Activated T-cell treated with anti-CD3 and anti-CD28 coated beads, Interleukin-2, amount 50 U/mL, for 72 hours (primary cell): ENCODE data around the gene CFAP99. TPM values are rescaled to one million over a fixed set of nuclear protein-coding genes. Genes with fewer than 3 reads are reported as not detected.
A peak's percentile ranks its signal among the peaks of the same experiment; 100 is the strongest.
"Not testable (repeated sequence)": the region's sequence is repeated elsewhere in the genome, so short reads cannot be mapped to it uniquely, and the experiment has no call there.

Source experiments
- ATAC-seq, 2 donors: fragments of 150-1000 bp; cut with Tn5 transposase; replicated peaks in 1 of 2; 2 replicates each; pipeline ENCODE4 v1.10.0; 2021; ENCODE audit warnings: moderate library complexity in 2 of 2, mild to moderate bottlenecking in 1 of 2
- DNase-seq, 2 donors: peaks; one replicate each; pipeline ENCODE4 v3.0.0; 2021 to 2022; ENCODE audit warnings: mixed read lengths in 1 of 2
- H3K27ac Mint-ChIP-seq: one replicate; pipeline ENCODE4 v1.8.0; 2022; ENCODE audit warnings: mild to moderate bottlenecking, moderate library complexity, mixed read lengths
- H3K27me3 Mint-ChIP-seq: one replicate; pipeline ENCODE4 v1.8.0; 2022; ENCODE audit warnings: low read depth, mixed read lengths
- H3K36me3 Mint-ChIP-seq, 2 donors: one replicate each; pipeline ENCODE4 v1.8.0; 2022; ENCODE audit warnings: mixed read lengths in 2 of 2, mild to moderate bottlenecking in 1 of 2; ENCODE audit not compliant: insufficient read depth in 2 of 2
- H3K4me1 Mint-ChIP-seq: one replicate; pipeline ENCODE4 v1.8.0; 2022; ENCODE audit warnings: low read depth, mixed read lengths
- H3K4me3 Mint-ChIP-seq, 2 donors: one replicate each; pipeline ENCODE4 v1.8.0; 2022; ENCODE audit warnings: mild to moderate bottlenecking in 2 of 2, mixed read lengths in 2 of 2, moderate library complexity in 2 of 2
- H3K9me3 Mint-ChIP-seq, 2 donors: one replicate each; pipeline ENCODE4 v1.8.0; 2022; ENCODE audit warnings: mixed read lengths in 2 of 2
- total RNA-seq, 2 donors: library from RNA; stranded (reverse); gene quantifications; one replicate each; pipeline ENCODE4 v1.2.3, GENCODE V29; 2022

The CFAP99 gene
- total RNA-seq, 2 donors from 2014 or later, result not detected

DNA sequence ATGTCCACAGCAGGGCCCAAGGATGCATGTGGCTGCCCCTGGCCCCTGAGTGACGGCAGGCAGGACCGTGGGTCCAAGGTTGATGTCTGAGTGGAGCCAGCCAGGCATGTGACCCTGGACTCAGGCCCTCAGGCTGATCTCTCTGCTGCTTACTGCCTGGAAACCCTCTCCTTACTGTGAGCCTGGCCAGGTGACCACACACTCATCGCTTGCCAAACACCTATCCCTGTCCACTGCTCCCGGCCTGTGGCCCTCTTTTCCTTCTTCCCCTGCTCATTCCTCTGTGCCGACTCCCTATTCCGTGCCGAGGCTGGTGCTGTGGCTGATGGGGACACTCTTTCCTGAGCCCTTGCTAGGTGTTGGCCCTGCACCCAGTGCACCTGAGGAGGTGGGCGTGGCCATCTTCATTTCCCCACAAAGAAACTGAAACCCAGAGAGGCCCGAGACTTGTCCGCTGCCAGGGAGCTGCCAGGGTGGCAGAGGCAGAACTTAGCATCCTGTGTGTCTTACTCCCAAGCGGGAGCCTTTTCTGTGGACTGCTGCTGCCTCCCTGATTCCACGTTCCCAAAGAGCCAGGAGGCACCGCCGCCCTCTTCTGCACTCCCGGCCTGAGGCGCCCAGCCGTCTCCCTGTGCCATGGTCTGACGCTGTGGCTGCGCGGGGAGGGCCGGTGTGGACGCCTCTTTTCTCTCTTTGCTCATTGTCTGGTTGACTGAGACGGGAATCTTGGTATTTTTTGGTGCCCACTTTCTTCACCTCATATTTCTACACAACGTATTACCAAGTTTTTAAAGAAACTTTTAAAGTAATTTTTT is 38.9 kb downstream of the CFAP99 start:
- H3K27ac Mint-ChIP-seq, result no peak overlapping the region
- DNase-seq, result no peak
- peaks cover 9% of the 10 kb centered on the region for H3K4me1 Mint-ChIP-seq
- H3K9me3 Mint-ChIP-seq, result no peaks in the 10 kb centered on the region
- H3K27me3 Mint-ChIP-seq, result peaks cover 12% of the 10 kb centered on the region
- H3K4me3 Mint-ChIP-seq, result no peak overlapping the region
- no peaks in the 10 kb centered on the region for H3K36me3 Mint-ChIP-seq
- ATAC-seq, result no peak

DNA sequence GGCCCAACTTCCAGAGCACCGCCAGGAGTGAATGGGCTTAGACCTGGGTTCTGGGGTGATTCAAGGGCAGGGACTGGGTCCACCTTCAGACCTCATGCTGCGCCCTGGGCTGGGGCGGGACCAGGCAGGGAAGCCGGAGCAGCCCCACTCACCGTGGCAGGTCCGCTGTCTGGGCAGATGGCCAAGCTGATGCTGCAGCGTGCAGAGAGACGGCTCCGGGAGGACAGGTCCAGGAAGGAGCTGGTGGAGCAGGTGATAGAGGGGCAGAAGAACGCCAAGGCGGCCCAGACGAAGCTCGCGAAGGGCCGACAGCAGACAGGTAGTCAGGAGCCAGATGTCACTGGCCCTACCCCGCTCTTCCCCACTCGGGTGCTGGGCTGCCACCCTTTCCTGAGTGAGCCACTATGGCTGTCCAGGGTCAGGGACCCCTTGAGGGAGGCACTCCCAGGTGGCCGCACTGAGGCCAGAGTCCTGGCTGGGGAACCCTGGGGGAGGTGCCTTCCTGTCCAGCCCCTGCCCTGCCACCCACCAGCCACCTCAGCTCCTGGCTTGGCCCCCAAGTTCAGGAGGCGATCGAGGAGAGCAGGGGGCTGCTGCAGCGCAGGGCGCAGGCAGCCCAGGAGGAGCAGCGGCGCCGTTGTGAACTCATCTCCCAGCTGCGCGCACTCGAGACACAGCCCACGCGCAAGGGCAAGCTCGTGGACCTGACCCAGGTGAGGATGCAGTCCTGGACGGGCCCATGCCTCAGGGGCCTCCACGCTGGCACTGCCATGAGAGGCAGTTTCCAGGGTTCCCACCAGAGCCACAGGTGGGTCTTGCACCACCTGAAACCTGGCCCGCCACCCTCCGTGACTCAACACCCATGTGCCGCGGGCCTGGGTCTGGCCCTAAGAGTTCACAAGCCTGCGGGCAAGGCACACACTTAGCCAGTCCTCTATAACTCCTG is 40.1 kb downstream of the CFAP99 start:
- H3K27ac Mint-ChIP-seq, result no peak overlapping the region
- DNase-seq (no peak), ATAC-seq (no peak)
- no peak overlapping the region for H3K4me3 Mint-ChIP-seq
- no peaks in the 10 kb centered on the region for H3K9me3 Mint-ChIP-seq
- no peaks in the 10 kb centered on the region for H3K36me3 Mint-ChIP-seq
- H3K27me3 Mint-ChIP-seq, result peaks cover 12% of the 10 kb centered on the region
- peaks cover 15% of the 10 kb centered on the region for H3K4me1 Mint-ChIP-seq

DNA sequence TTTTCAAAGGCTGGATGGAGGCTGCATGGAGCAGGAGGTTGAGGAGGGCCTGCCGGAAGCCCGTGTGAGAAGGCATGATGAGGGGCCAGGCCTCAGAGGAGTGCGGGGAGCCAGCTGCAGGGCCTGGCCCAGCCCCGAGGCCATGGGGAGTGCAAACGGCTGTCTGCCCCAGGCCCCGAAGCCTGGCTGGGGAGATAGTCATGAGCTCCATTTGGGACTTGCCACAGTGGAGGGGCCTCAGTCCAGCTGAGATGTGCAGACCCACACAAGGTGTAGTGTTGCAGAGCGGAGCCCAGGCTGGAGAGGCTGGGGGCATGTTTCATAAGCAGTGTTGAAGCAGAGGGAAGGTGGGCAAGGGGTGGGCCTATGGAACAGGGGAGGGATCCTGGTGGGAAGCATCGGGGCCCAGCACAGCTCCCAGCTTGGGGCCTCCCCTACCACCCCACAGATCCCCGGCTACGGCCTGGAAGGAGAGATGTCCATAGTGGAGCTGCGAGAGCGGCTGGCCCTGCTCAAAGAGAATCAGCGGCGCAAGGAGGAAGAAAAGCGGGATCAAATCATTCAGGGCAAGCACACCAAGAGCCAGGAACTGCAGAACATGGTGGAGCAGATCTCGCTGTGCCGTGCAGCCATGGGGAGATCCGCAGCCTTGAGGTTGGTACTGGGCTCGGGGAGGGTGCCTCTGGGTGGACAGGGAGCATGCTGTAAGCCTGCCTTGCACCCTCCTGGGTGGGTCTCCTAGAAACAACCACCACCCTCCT is 41.0 kb downstream of the CFAP99 start:
- ATAC-seq, result no peak
- Mint-ChIP-seq H3K27me3 (peaks cover 12% of the 10 kb centered on the region), H3K9me3 (no peaks in the 10 kb centered on the region), H3K4me3 (no peak overlapping the region), H3K36me3 (no peaks in the 10 kb centered on the region), H3K27ac (no peak overlapping the region), H3K4me1 (peaks cover 15% of the 10 kb centered on the region)
- no peak for DNase-seq

DNA sequence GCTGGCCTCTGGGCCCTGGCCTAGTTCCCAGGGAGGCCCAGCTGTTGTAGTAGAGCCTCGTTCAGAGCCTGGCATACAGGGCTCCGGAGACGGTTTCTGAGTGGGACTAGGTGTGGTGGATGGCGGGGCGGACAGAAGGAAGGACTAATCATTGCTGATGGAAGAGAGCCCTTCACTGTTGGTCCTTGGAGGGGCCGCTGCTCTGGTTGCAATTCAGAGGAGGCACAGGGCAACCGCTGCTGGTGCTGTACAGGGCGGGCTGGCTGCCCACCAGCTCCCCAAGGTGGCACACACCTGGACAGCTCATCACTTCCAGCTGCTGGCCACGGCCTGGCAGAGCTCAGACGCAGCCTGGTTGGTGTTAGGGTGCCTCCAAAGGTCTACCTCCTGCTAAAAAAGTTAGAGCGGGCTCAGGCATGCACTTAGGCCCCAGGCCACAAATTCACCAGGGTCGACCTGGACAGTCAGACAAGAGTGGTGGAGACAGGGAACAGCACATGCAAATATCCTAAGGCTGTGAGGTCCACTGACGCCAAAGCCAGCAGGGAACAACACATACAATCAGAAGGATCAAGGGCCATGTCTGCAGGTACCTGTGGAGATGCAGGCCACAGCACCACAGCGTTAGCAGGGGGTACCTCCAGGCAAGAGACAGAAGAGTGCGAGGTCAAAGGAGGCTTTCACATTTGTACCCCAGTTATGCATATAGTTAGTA is 42.6 kb downstream of the CFAP99 start:
- peaks cover 15% of the 10 kb centered on the region for H3K4me1 Mint-ChIP-seq
- H3K9me3 Mint-ChIP-seq, result no peaks in the 10 kb centered on the region
- no peak for DNase-seq
- H3K36me3 Mint-ChIP-seq, result no peaks in the 10 kb centered on the region
- ATAC-seq, result no peak
- peaks cover 12% of the 10 kb centered on the region for H3K27me3 Mint-ChIP-seq
- no peak overlapping the region for H3K27ac Mint-ChIP-seq
- H3K4me3 Mint-ChIP-seq, result peak overlapping the region; percentile 28 to 83

DNA sequence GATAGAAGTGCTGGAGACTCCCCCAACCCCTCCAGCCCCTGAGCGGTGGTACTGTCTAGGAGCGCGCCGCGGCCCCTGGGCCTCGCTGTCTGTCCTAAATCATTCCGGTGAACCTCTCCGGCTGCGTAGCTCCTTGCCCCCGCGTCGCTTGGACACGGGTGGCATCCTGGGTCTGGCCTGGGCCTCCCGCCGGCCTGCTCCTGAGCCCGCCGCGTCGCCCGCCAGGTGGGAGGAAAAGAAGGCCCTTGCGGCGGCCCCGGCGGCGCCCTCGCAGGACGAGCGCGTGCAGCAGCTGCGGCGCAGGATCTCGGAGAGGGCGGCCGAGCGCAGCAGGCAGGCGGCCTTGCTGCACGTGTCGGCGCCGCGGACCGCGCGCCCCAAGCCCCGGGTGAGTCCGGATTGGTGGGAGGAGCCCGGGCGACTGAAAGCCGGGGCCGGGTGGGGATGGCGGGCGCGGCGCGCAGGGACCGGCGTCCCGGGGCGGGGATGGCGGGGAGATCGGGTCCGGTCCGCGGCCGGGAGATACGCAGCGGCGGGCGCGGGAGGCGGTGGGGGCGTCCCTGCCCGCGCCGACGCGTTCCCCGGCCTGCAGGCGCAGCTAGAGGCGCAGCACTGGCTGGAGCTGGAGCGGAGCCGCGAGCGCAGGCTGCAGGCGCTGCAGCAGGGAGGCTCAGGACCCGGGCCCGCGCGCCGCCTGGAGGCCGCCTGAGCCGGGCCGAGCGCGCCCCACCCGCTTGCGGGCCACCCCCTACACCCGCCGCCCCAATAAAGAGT is 43.6 kb downstream of the CFAP99 start:
- H3K27ac Mint-ChIP-seq, result no peak overlapping the region
- H3K27me3 Mint-ChIP-seq, result peaks cover 12% of the 10 kb centered on the region
- ATAC-seq (peak; percentile 97), DNase-seq (peak; percentile 72 to 76)
- H3K9me3 Mint-ChIP-seq, result no peaks in the 10 kb centered on the region
- peak overlapping the region; percentile 80 to 83 for H3K4me3 Mint-ChIP-seq
- H3K4me1 Mint-ChIP-seq, result peaks cover 23% of the 10 kb centered on the region
- H3K36me3 Mint-ChIP-seq, result no peaks in the 10 kb centered on the region

DNA sequence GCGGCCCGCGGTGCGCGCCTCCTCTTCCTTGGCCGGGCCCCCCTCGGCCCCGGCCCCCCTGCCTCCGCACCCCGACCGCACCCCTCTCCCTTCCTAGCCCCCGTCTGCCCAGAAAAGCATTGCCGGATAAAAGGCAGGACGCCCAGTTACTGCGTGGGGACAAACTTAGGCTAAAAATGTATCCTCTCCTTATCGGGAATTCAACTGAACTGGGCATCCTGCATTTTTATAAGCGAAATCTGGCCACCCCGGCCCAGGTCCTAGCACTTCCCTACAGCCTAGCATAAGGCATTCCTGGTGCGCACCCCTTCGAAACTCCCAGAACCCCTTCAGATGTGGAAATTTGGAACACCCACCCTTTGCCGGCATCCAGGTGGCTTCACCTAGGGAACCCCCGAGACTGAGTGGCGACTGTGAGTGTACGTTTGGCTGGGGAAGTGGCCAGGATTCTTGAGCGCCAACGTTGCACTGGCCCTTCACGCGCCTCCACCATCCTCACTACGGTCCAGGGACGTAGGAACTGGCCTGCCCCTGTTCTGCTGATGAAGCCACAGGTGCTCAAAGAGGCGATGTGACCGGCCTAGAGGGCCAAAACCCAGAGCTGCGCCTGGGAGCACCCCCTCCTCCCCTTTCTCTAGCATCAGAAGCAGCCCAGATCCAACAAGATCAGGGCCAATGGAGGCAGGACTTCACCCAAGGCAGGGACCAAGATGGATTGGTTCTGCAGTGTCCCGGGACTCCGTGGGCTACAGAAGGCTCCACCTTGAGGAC is 44.4 kb downstream of the CFAP99 start:
- H3K27ac Mint-ChIP-seq, result no peak overlapping the region
- H3K4me3 Mint-ChIP-seq, result peak overlapping the region; percentile 67 to 74
- H3K4me1 Mint-ChIP-seq, result peaks cover 29% of the 10 kb centered on the region
- H3K9me3 Mint-ChIP-seq, result no peaks in the 10 kb centered on the region
- peaks cover 12% of the 10 kb centered on the region for H3K27me3 Mint-ChIP-seq
- ATAC-seq (no peak), DNase-seq (no peak)
- no peaks in the 10 kb centered on the region for H3K36me3 Mint-ChIP-seq

DNA sequence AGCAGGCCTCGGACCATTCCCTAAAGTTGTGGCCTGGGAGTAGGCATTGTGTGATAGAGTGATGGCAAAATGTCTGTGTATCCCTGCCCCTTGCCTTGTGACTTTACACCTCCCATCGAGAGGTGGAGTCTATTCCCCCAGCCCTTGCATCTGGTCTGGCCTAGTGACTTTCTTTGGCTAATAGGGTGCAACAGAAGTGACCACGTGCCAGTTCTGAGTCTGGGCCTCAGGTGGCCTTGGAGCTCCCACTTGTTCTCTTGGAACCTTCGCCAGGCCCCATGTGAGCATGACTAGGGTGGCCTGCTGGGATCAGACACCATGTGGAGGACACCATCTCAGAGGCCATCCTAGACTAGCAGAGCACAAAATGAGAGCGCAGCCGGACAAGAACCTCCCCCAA is 46.3 kb downstream of the CFAP99 start:
- no peak overlapping the region for H3K27ac Mint-ChIP-seq
- H3K4me1 Mint-ChIP-seq, result peaks cover 32% of the 10 kb centered on the region
- no peak for ATAC-seq
- H3K36me3 Mint-ChIP-seq, result peaks cover 0 to 6% of the 10 kb centered on the region in 2 donors
- DNase-seq, result no peak
- peaks cover 12% of the 10 kb centered on the region for H3K27me3 Mint-ChIP-seq
- no peaks in the 10 kb centered on the region for H3K9me3 Mint-ChIP-seq
- no peak overlapping the region for H3K4me3 Mint-ChIP-seq

DNA sequence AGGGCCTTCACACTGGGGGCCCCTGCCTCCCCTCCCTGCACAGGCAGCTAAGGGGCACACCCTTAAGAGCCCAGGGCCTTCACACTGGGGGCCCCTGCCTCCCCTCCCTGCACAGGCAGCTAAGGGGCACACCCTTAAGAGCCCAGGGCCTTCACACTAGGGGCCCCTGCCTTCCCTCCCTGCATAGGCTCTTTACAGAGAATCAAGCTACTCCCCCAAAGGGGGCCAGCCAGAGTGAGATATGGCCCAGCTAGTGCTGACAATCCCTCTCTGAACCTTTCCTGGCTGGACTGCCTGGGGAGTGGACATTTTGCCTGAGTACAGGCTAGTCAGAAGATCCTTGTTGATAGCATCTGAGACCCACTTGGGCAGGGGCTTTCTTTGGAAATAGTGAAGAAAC is 46.8 kb downstream of the CFAP99 start:
- not testable (repeated sequence) for H3K9me3 Mint-ChIP-seq, H3K27ac Mint-ChIP-seq, H3K4me3 Mint-ChIP-seq, ATAC-seq, H3K36me3 Mint-ChIP-seq, DNase-seq
- H3K4me1 Mint-ChIP-seq, result peaks cover 37% of the 10 kb centered on the region
- H3K27me3 Mint-ChIP-seq, result peaks cover 12% of the 10 kb centered on the region

DNA sequence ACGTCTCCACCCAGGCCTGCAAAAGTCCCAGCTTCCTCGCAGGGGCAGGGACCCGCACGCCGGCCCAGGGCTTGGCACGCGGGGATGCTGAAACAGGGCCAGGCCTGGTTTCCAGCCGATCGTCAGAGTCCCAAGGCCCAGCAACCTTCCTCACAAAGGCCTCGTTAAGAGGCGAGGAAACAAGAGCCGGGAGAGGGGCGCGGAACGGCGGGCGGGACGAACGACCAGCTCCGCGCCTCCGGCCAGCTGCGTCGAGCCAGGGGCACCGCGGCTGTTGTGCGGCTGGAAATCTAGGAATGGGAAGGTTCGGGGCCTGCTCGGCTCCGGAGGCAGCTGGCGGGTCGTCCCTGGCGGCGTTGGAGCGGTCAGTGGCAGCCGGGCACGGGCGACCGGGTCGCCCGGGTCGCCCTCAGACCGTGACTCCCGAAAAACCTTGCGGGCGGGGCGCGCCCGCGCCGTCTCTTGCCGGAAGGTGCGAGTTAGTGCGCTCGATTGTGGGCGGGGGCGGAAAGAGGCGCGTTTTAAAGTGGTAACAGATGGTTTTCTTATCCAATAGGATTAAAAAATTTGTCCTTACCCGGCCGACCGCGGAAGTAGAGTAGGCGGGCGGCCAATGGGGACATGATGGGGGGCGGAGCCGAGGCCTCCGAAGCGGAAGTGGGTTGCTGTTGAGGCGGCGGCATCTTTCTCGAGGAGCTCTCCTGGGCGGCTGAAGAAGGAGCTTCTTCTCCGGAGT is 49.9 kb downstream of the CFAP99 start, which contains the start of gene RNF4:
Gene RNF4, plus strand, starts transcription at position 651 of the 736 bp plus-strand sequence. CDS start 21,388 bp downstream, outside the sequence.
- no peaks in the 10 kb centered on the region for H3K9me3 Mint-ChIP-seq
- DNase-seq (peak; percentile 95 to 97), ATAC-seq (peak; percentile 87 to 89)
- H3K27me3 Mint-ChIP-seq, result no peaks in the 10 kb centered on the region
- peaks cover 53% of the 10 kb centered on the region for H3K4me1 Mint-ChIP-seq
- H3K36me3 Mint-ChIP-seq, result peaks cover 7 to 31% of the 10 kb centered on the region in 2 donors
- H3K27ac Mint-ChIP-seq, result peak within 1 kb of the TSS; percentile 91
- H3K4me3 Mint-ChIP-seq, result peak within 1 kb of the TSS; percentile 91 to 94

DNA sequence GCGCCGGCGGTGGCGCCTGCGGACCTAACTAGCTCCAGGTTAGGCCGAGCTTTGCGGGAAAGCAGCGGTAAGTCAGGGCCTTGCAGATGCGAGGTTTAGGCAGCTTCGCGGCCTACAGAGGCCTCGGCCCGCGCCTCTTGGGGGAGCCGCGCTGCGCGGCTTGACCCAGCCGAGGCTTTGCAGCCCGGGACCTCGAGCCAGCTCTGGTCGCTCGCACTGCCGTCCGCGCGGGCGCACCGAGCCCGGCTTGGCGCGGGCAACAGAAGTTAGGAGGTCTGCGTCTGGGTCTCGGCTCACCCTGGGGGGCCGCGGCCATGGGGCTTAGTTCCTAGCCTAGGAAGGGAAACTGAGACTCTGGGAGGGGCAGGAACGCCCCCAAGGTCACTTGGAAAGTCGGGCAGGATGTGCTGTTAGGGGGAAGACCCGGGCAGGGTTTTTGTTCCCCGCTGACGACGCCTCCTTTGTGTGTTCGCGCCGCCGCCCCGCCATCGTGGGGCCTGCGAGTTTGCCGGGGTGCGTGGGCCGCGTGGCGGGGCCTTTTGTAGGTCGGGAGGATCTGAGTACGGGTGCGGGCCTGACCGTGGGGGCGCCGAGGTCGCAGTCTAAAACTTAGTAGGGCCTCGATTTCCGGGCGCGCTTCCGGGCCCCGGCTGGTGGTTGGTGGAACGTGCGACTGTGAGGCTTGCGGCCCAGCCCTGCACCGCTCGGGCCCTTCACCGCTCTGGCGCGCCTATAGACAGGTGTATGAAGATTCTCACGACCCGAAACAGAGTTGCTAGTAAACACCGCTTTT is 50.6 kb downstream of the CFAP99 start:
- peaks cover 7 to 32% of the 10 kb centered on the region in 2 donors for H3K36me3 Mint-ChIP-seq
- peak; percentile 83 to 87 for DNase-seq
- no peaks in the 10 kb centered on the region for H3K9me3 Mint-ChIP-seq
- no peaks in the 10 kb centered on the region for H3K27me3 Mint-ChIP-seq
- peak overlapping the region; percentile 91 to 94 for H3K4me3 Mint-ChIP-seq
- peak overlapping the region; percentile 91 for H3K27ac Mint-ChIP-seq
- peaks cover 58% of the 10 kb centered on the region for H3K4me1 Mint-ChIP-seq
- ATAC-seq, result peak; percentile 65 to 68
